OCI-LY1 (cell line): ENCODE measurements around the gene ESYT1.
A peak's percentile ranks its signal among the peaks of the same experiment; 100 is the strongest.

Experiments used
- H2AFZ ChIP-seq: fragments of 200-600 bp; sonication (generic), shearing (Covaris generic); 2 replicates; pipeline ENCODE4 v1.6.0; 2014; ENCODE audit warnings: antibody characterized with exemption, mild to moderate bottlenecking, low read length
- H3F3A ChIP-seq: fragments of 200-600 bp; sonication (generic), shearing (Covaris generic); 2 replicates; pipeline ENCODE4 v1.6.0; 2014; ENCODE audit warnings: mild to moderate bottlenecking, antibody characterized with exemption, low read length, moderate library complexity; ENCODE audit not compliant: insufficient read depth
- H3K27ac ChIP-seq: fragments of 200-600 bp; sonication (generic); 2 replicates; pipeline ENCODE4 v1.5.1; 2014; ENCODE audit warnings: low read length, mixed run types, mild to moderate bottlenecking, low read depth; ENCODE audit not compliant: poor library complexity, severe bottlenecking
- H3K27me3 ChIP-seq: fragments of 200-600 bp; sonication (generic); 2 replicates; pipeline ENCODE4 v1.6.0; 2014; ENCODE audit warnings: antibody characterized with exemption, mild to moderate bottlenecking, low read length, moderate library complexity; ENCODE audit not compliant: insufficient read depth
- H3K36me3 ChIP-seq: fragments of 200-600 bp; sonication (generic); 2 replicates; pipeline ENCODE4 v1.6.1; 2014; ENCODE audit warnings: mild to moderate bottlenecking, antibody characterized with exemption, low read length, moderate library complexity, mixed read lengths; ENCODE audit not compliant: insufficient read depth
- H3K4me1 ChIP-seq: fragments of 200-600 bp; sonication (generic); 2 replicates; pipeline ENCODE4 v1.5.1; 2014; ENCODE audit warnings: mild to moderate bottlenecking, low read length, moderate library complexity; ENCODE audit not compliant: insufficient read depth, severe bottlenecking
- H3K4me2 ChIP-seq: fragments of 200-600 bp; sonication (generic), shearing (Covaris generic); 2 replicates; pipeline ENCODE4 v1.6.1; 2014; ENCODE audit warnings: low read length
- H3K4me3 ChIP-seq: fragments of 200-600 bp; sonication (generic); 2 replicates; pipeline ENCODE4 v1.5.1; 2014; ENCODE audit warnings: low read length, low read depth, mild to moderate bottlenecking, mixed read lengths; ENCODE audit not compliant: poor library complexity, severe bottlenecking
- H3K79me2 ChIP-seq: fragments of 200-600 bp; shearing (Covaris generic); 2 replicates; pipeline ENCODE4 v1.6.1; 2016; ENCODE audit warnings: mixed run types, low read length, mixed read lengths; ENCODE audit not compliant: insufficient read depth
- H3K9ac ChIP-seq: fragments of 200-600 bp; sonication (generic), shearing (Covaris generic); 2 replicates; pipeline ENCODE4 v1.6.1; 2014; ENCODE audit warnings: mild to moderate bottlenecking, low read length, mixed read lengths
- H3K9me2 ChIP-seq: fragments of 200-600 bp; sonication (generic), shearing (Covaris generic); 2 replicates; pipeline ENCODE4 v1.6.1; 2014; ENCODE audit warnings: low read depth, mild to moderate bottlenecking, low read length, mixed read lengths
- H3K9me3 ChIP-seq: fragments of 200-600 bp; shearing (Covaris generic); 2 replicates; pipeline ENCODE4 v1.6.1; 2014; ENCODE audit warnings: low read length, mixed read lengths
- H4K20me1 ChIP-seq: fragments of 200-600 bp; sonication (generic), shearing (Covaris generic); 2 replicates; pipeline ENCODE4 v1.6.0; 2016; ENCODE audit warnings: mild to moderate bottlenecking, low read length; ENCODE audit not compliant: insufficient read depth
- EZH2 ChIP-seq: fragments of 200-600 bp; sonication (generic), shearing (Covaris generic); IDR thresholded peaks from 2 replicates; pipeline ENCODE4 v1.8.0; 2017; ENCODE audit warnings: borderline replicate concordance, mixed run types, mild to moderate bottlenecking, antibody characterized with exemption, low read length, moderate library complexity, mixed read lengths
- TF ChIP-seq, protein P1 (sequence below): fragments of 200-600 bp; sonication (generic), shearing (Covaris generic); IDR thresholded peaks from 2 replicates; pipeline ENCODE4 v1.5.1; 2017; ENCODE audit warnings: mild to moderate bottlenecking, antibody characterized with exemption, low read length, moderate library complexity, mixed read lengths

ESYT1 gene

GRCh38 chr12:56117778-56118687, 10.0 kb upstream of the ESYT1 start, which contains the start of gene ZC3H10:
TSS of gene ZC3H10 (plus strand) at chr12:56118266. CDS start at chr12:56120563, 2,297 bp downstream.
- no peaks in the 10 kb centered on the region for H3K9me3 ChIP-seq
- peaks cover 37% of the 10 kb centered on the region for H3K36me3 ChIP-seq
- H3K27me3 ChIP-seq = no peaks in the 10 kb centered on the region
- H3K79me2 ChIP-seq = peaks cover 7% of the 10 kb centered on the region
- peak within 1 kb of the TSS; percentile 95 for H3K4me3 ChIP-seq
- no peak within 1 kb of the TSS for H2AFZ ChIP-seq
- TF ChIP-seq, protein P1, sequence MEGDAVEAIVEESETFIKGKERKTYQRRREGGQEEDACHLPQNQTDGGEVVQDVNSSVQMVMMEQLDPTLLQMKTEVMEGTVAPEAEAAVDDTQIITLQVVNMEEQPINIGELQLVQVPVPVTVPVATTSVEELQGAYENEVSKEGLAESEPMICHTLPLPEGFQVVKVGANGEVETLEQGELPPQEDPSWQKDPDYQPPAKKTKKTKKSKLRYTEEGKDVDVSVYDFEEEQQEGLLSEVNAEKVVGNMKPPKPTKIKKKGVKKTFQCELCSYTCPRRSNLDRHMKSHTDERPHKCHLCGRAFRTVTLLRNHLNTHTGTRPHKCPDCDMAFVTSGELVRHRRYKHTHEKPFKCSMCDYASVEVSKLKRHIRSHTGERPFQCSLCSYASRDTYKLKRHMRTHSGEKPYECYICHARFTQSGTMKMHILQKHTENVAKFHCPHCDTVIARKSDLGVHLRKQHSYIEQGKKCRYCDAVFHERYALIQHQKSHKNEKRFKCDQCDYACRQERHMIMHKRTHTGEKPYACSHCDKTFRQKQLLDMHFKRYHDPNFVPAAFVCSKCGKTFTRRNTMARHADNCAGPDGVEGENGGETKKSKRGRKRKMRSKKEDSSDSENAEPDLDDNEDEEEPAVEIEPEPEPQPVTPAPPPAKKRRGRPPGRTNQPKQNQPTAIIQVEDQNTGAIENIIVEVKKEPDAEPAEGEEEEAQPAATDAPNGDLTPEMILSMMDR = peak; percentile 46
- TF ChIP-seq EZH2 = no peak
- H3K4me1 ChIP-seq = peaks cover 26% of the 10 kb centered on the region
- no peaks in the 10 kb centered on the region for H3K9me2 ChIP-seq
- H3K27ac ChIP-seq = peak within 1 kb of the TSS; percentile 95
- no peaks in the 10 kb centered on the region for H4K20me1 ChIP-seq
- H3F3A ChIP-seq = peaks cover 23% of the 10 kb centered on the region; the same call in 1 of the 2 replicates
- peak within 1 kb of the TSS; percentile 92 for H3K4me2 ChIP-seq
- H3K9ac ChIP-seq = peak within 1 kb of the TSS; percentile 98

DNA sequence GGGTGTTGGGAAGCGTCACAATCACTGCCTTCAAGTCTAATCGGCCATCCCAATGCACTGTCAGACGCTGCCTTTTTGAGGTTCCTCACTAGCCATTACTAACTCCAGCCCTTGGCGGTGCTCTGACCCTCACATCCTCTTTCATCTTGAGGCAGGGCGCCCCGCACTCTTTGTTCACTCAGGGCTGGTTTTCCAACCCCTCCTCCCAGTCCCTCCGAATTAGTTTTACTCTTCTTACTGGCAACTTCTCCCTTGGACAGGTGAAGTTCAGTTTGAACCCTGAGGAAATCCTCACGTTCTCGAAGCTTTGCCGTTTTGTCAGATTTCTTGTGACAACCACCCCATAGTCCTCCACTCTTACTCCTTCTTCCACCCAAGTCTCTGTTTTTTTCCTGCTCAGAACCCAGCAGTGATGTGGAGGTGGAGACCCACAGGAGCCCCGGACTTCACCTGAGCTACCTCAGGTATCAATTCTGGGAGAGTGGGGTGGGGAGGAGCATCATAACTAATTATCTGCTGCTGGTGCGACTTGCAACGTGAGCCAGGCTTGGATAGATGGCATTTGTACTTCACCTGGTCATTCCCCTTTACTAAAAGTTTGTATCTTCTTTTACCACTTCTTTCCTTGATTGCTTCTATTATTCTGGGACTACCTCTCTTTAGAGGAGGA, 9.2 kb upstream of the ESYT1 start:
- Histone ChIP-seq H3K9ac (peak overlapping the region; percentile 82), H4K20me1 (no peaks in the 10 kb centered on the region), H2AFZ (no peak overlapping the region), H3K27ac (peak overlapping the region; percentile 64), H3K9me2 (no peaks in the 10 kb centered on the region), H3K79me2 (peaks cover 7% of the 10 kb centered on the region), H3K9me3 (no peaks in the 10 kb centered on the region), H3K4me3 (peak overlapping the region; percentile 95), H3K36me3 (peaks cover 29% of the 10 kb centered on the region), H3K4me1 (peaks cover 28% of the 10 kb centered on the region), H3K27me3 (no peaks in the 10 kb centered on the region), H3K4me2 (peak overlapping the region; percentile 92), H3F3A (peaks cover 15% of the 10 kb centered on the region; the same call in 1 of the 2 replicates)
- TF ChIP-seq EZH2 = no peak
- TF ChIP-seq, protein P1 = no peak

DNA sequence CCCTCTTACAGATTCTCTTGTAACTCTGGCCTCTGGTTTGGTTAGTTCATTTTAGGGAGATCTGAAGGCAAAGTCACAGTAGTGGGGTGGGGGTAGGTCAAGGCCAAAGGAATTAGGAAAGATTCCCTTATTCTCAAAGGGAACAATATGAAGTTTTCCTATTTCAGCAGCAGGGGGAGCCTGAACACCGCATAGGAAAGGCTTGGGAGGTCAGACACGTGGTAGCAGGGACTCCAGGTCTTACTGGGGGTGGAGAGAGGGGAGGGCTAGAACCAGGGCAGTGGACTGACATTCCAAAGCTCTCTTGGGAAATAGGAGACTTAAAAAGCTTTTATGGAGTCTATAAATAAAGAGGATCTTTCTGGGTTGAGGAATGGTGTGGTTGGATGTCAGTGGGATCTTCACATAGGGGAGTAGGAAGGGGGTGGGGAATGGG, 8.7 kb upstream of the ESYT1 start:
- Histone ChIP-seq H3K27ac (peak overlapping the region; percentile 64), H3K9ac (peak overlapping the region; percentile 82; the same call in 1 of the 2 replicates)

More for the DNA sequence above, 8.7 kb upstream of the ESYT1 start:
- no peak overlapping the region for H2AFZ ChIP-seq
- no peaks in the 10 kb centered on the region for H4K20me1 ChIP-seq
- H3K36me3 ChIP-seq = peaks cover 25% of the 10 kb centered on the region
- peaks cover 7% of the 10 kb centered on the region for H3K79me2 ChIP-seq
- H3K4me3 ChIP-seq = peak overlapping the region; percentile 95
- no peak for TF ChIP-seq EZH2
- TF ChIP-seq, protein P1 = peak; percentile 81
- H3K4me1 ChIP-seq = peaks cover 34% of the 10 kb centered on the region
- no peaks in the 10 kb centered on the region for H3K27me3 ChIP-seq
- H3K4me2 ChIP-seq = peak overlapping the region; percentile 92
- peaks cover 10% of the 10 kb centered on the region; the same call in 1 of the 2 replicates for H3F3A ChIP-seq
- H3K9me3 ChIP-seq = no peaks in the 10 kb centered on the region
- no peaks in the 10 kb centered on the region for H3K9me2 ChIP-seq
